Upper lobe of left lung (tissue), 6 donors: ENCODE data around the gene PSMD5. TPM values are rescaled to one million over a fixed set of nuclear protein-coding genes. Genes with fewer than 3 reads are reported as not detected.

ENCODE experiments used
- ATAC-seq, 2 donors: fragments of 200-7000 bp; cut with Tn5 transposase; one replicate each; pipeline ENCODE4 v1.9.1; 2022; ENCODE audit warnings: mild to moderate bottlenecking in 2 of 2, moderate library complexity in 2 of 2; ENCODE audit not compliant: low FRiP score in 2 of 2
- DNase-seq, 2 donors: peaks; one replicate each; pipeline ENCODE4 v3.0.0-alpha.2; 2019 to 2020
- H3K27ac ChIP-seq, 4 donors: fragments of 200-600 bp; sonication (generic); one replicate each; pipeline ENCODE4 v1.5.1; 2016 to 2019
- H3K27me3 ChIP-seq, 4 donors: fragments of 200-600 bp; sonication (generic); one replicate each; pipeline ENCODE4 v1.5.1; 2017 to 2019
- H3K36me3 ChIP-seq, 4 donors: fragments of 200-600 bp; sonication (generic); one replicate each; pipeline ENCODE4 v1.5.1; 2016 to 2019
- H3K4me1 ChIP-seq, 4 donors: fragments of 200-600 bp; sonication (generic); one replicate each; pipeline ENCODE4 v1.5.1; 2018 to 2019
- H3K4me3 ChIP-seq, 4 donors: fragments of 200-600 bp; sonication (generic); one replicate each; pipeline ENCODE4 v1.5.1; 2017 to 2019; ENCODE audit warnings: mild to moderate bottlenecking in 2 of 4, moderate library complexity in 1 of 4
- H3K9me3 ChIP-seq, 4 donors: fragments of 200-600 bp; sonication (generic); one replicate each; pipeline ENCODE4 v1.5.1; 2018 to 2019
- CTCF ChIP-seq, 6 experiments: fragments of 450-650 bp in 4 of 6; fragments of 200-600 bp in 2 of 6; sonication (generic) in 2 of 6; IDR thresholded peaks; one replicate each; pipeline ENCODE4 v1.5.1; 2016 to 2019; ENCODE audit warnings: antibody characterized with exemption in 6 of 6
- EP300 ChIP-seq, 4 donors: sonication (generic); formaldehyde crosslinking; IDR thresholded peaks; one replicate each; pipeline ENCODE4 v1.5.1; 2017; ENCODE audit warnings: antibody characterized with exemption in 4 of 4, control low read depth in 2 of 4
- POLR2A ChIP-seq, 4 donors: fragments of 450-650 bp; IDR thresholded peaks; one replicate each; pipeline ENCODE4 v1.5.1; 2016 to 2017; ENCODE audit warnings: antibody characterized with exemption in 4 of 4, mild to moderate bottlenecking in 2 of 4
- POLR2AphosphoS5 ChIP-seq, 2 donors: sonication (generic); formaldehyde crosslinking; IDR thresholded peaks; one replicate each; pipeline ENCODE4 v1.5.1; 2017; ENCODE audit warnings: antibody characterized with exemption in 2 of 2
- WGBS, 2 donors: methylation state at CpG; one replicate each; pipeline ENCODE4 v1.1.5; 2017 to 2018; 5-methylcytosine and 5-hydroxymethylcytosine counted together
- total RNA-seq, 6 donors: library from RNA; depleted of rRNA in 4 of 6; stranded (reverse); fragments of >200 nt in 4 of 6; gene quantifications; one replicate each; pipeline versions ENCODE4 v1.1.0 to v1.2.1, GENCODE V29; 2016 to 2021
- donor health status: DM: no; HTN: no; CAD: no; lungs with moderate emphysema.
- donor health status: DM: no; HTN: yes; CAD: no; lungs with severe emphysema.

Gene PSMD5
- total RNA-seq, 6 donors from 2014 or later: 11.4 to 56.8 (median 40.1) TPM

- WGBS, 2 donors: 57 to 68% methylated on average over 7 of the region's 7 CpGs
- H3K4me3 ChIP-seq: peak overlapping the region in 3 of 4 donors; percentile 77 to 96 (median 85)
- TF ChIP-seq POLR2AphosphoS5 (IDR thresholded peaks at IDR 0.05): no peak
- TF ChIP-seq POLR2A (IDR thresholded peaks at IDR 0.05): no peak
- TF ChIP-seq CTCF (IDR thresholded peaks at IDR 0.05): no peak
- no peak for TF ChIP-seq EP300 (IDR thresholded peaks at IDR 0.05)
- ATAC-seq (no peak), DNase-seq (no peak)
- no peaks in the 10 kb centered on the region for H3K27me3 ChIP-seq
- H3K4me1 ChIP-seq: peaks cover 12 to 26% (median 17%) of the 10 kb centered on the region in 4 donors
- H3K36me3 ChIP-seq: peaks cover 0 to 10% (median 2%) of the 10 kb centered on the region in 4 donors
- H3K27ac ChIP-seq: peak overlapping the region; percentile 87 to 95 (median 92)
- H3K9me3 ChIP-seq: no peaks in the 10 kb centered on the region
These were observed 32.9 kb upstream of the PSMD5 start for GRCh38 chr9:120875643-120875953.

- H3K4me1 ChIP-seq: peaks cover 12 to 26% (median 17%) of the 10 kb centered on the region in 4 donors
- H3K4me3 ChIP-seq: peak overlapping the region in 1 of 4 donors; percentile 96
- WGBS, 2 donors: 74 to 86% methylated on average over 4 of the region's 4 CpGs
- H3K27ac ChIP-seq: peak overlapping the region; percentile 87 to 95 (median 92)
- ATAC-seq: no peak
- TF ChIP-seq POLR2AphosphoS5 (IDR thresholded peaks at IDR 0.05) (no peak), POLR2A (IDR thresholded peaks at IDR 0.05) (no peak), EP300 (IDR thresholded peaks at IDR 0.05) (no peak), CTCF (IDR thresholded peaks at IDR 0.05) (no peak)
- no peak for DNase-seq
- H3K9me3 ChIP-seq: no peaks in the 10 kb centered on the region
- H3K36me3 ChIP-seq: peaks cover 0 to 10% (median 2%) of the 10 kb centered on the region in 4 donors
- H3K27me3 ChIP-seq: no peaks in the 10 kb centered on the region
These were observed 32.5 kb upstream of the PSMD5 start for GRCh38 chr9:120875195-120875565.

GRCh38 chr9:120874226-120875194, 31.8 kb upstream of the PSMD5 start:
- peaks cover 0 to 10% (median 2%) of the 10 kb centered on the region in 4 donors for H3K36me3 ChIP-seq
- WGBS, 2 donors: 93 to 95% methylated on average over 10 of the region's 10 CpGs
- peaks cover 12 to 29% (median 20%) of the 10 kb centered on the region in 4 donors for H3K4me1 ChIP-seq
- ATAC-seq (no peak), DNase-seq (no peak)
- H3K27me3 ChIP-seq: no peaks in the 10 kb centered on the region
- no peak for TF ChIP-seq EP300 (IDR thresholded peaks at IDR 0.05)
- TF ChIP-seq POLR2AphosphoS5 (IDR thresholded peaks at IDR 0.05): no peak
- no peak for TF ChIP-seq CTCF (IDR thresholded peaks at IDR 0.05)
- no peak for TF ChIP-seq POLR2A (IDR thresholded peaks at IDR 0.05)
- peak overlapping the region in 2 of 4 donors; percentile 18 to 95 for H3K27ac ChIP-seq
- H3K4me3 ChIP-seq: no peak overlapping the region
- no peaks in the 10 kb centered on the region for H3K9me3 ChIP-seq

- no peaks in the 10 kb centered on the region for H3K9me3 ChIP-seq
- TF ChIP-seq EP300 (IDR thresholded peaks at IDR 0.05) (peak in 1 of 4 donors; percentile 11), POLR2A (IDR thresholded peaks at IDR 0.05) (no peak)
- peaks cover 17 to 33% (median 23%) of the 10 kb centered on the region in 4 donors for H3K4me1 ChIP-seq
- no peak for ATAC-seq
- no peak overlapping the region for H3K4me3 ChIP-seq
- peak in 1 of 2 donors; percentile 61 for DNase-seq
- H3K27ac ChIP-seq: no peak overlapping the region
- peaks cover 0 to 10% (median 2%) of the 10 kb centered on the region in 4 donors for H3K36me3 ChIP-seq
- 55 to 79% methylated on average over 4 of the region's 4 CpGs for WGBS, 2 donors
- no peaks in the 10 kb centered on the region for H3K27me3 ChIP-seq
These were observed 30.8 kb upstream of the PSMD5 start for GRCh38 chr9:120873512-120873911.

- Histone ChIP-seq H3K27me3 (no peaks in the 10 kb centered on the region), H3K36me3 (peaks cover 0 to 10% (median 2%) of the 10 kb centered on the region in 4 donors), H3K27ac (no peak overlapping the region), H3K9me3 (no peaks in the 10 kb centered on the region), H3K4me3 (no peak overlapping the region), H3K4me1 (peaks cover 18 to 34% (median 26%) of the 10 kb centered on the region in 4 donors)
- TF ChIP-seq CTCF (IDR thresholded peaks at IDR 0.05): no peak
- TF ChIP-seq EP300 (IDR thresholded peaks at IDR 0.05): no peak
- no peak for TF ChIP-seq POLR2AphosphoS5 (IDR thresholded peaks at IDR 0.05)
- TF ChIP-seq POLR2A (IDR thresholded peaks at IDR 0.05): no peak
- DNase-seq: no peak
- ATAC-seq: no peak
- 76 to 98% methylated on average over 3 of the region's 3 CpGs for WGBS, 2 donors
These were observed 30.2 kb upstream of the PSMD5 start for GRCh38 chr9:120872791-120873502.
